ENCODE data around the gene KCTD14. TPM values are rescaled to one million over a fixed set of nuclear protein-coding genes. Genes with fewer than 3 reads are reported as not detected.
"Not testable (repeated sequence)": the region's sequence is repeated elsewhere in the genome, so short reads cannot be mapped to it uniquely, and the experiment has no call there.

The KCTD14 gene
- total and polyA plus RNA-seq, 2 of the 4 experiments (the other 2 are of a cell fraction) = 0.90 to 0.97 TPM

GRCh38 chr11:77990981-77991380, 32.1 kb downstream of the KCTD14 start:
- H3K9me1 ChIP-seq (ENCODE audit: insufficient read depth, low read length) = peaks cover 4% of the 10 kb centered on the region; the same call in 1 of the 2 replicates
- no TSS peak for BruUV-seq (replicated peaks)
- H3K18ac ChIP-seq (ENCODE audit: low read depth, low read length) = no peak overlapping the region
- H4K20me1 ChIP-seq (ENCODE audit: insufficient read depth, low read length) = no peaks in the 10 kb centered on the region
- H3K36me3 ChIP-seq (ENCODE audit: control insufficient read depth, insufficient read depth, low read length) = peaks cover 14% of the 10 kb centered on the region
- dilution Hi-C loops (cut with HindIII; ENCODE audit: low sequenced_read_pairs, unreplicated experiment) (no loop called here), in situ Hi-C loops (cut with MboI; ENCODE audit: low sequenced_read_pairs) (loop anchor here (10.0 kb wide), 1 partner anchor 216 kb away; no protein-coding TSS in a partner anchor), intact Hi-C loops (cut with micrococcal nuclease) (no loop called here)
- H4K5ac ChIP-seq (ENCODE audit: low read depth, low read length) = no peak overlapping the region
- H3K14ac ChIP-seq (replicated peaks; ENCODE audit: low read depth, low read length) = no peak overlapping the region
- no peak overlapping the region for H3K4me3 ChIP-seq (ENCODE audit: insufficient read depth, low read depth, low read length)
- no peak overlapping the region for H2BK15ac ChIP-seq (ENCODE audit: low read depth, low read length)
- no peak overlapping the region for H3K4me2 ChIP-seq (ENCODE audit: low read depth, low read length)
- H2BK20ac ChIP-seq (ENCODE audit: low read depth, low read length) = no peak overlapping the region
- H3K9me3 ChIP-seq (ENCODE audit: control insufficient read depth, insufficient read depth, low read length) = no peaks in the 10 kb centered on the region
- TF ChIP-seq FOS (IDR thresholded peaks at IDR 0.05; ENCODE audit: low read depth, low read length) = no peak
- no peak for TF ChIP-seq SMC3 (IDR thresholded peaks at IDR 0.05; ENCODE audit: low read depth, low read length)
- TF ChIP-seq CHD1 (IDR thresholded peaks at IDR 0.05; ENCODE audit: low read depth, low read length) = no peak
- TF ChIP-seq RFX5 (IDR thresholded peaks at IDR 0.05; ENCODE audit: low read depth, low read length) = no peak
- no peak for TF ChIP-seq USF2 (IDR thresholded peaks at IDR 0.05; ENCODE audit: low read depth, low read length)
- TF ChIP-seq MAFK (IDR thresholded peaks at IDR 0.05; ENCODE audit: low read depth, low read length) = no peak
- TF ChIP-seq RCOR1 (IDR thresholded peaks at IDR 0.05; ENCODE audit: insufficient replicate concordance, low read length) = no peak
- H2AK5ac ChIP-seq (ENCODE audit: low read depth, low read length) = no peak overlapping the region
- no CpG with 5 or more reads among the region's 5 CpGs for WGBS, 2 experiments (ENCODE audit: extremely low coverage in 2 of 2, insufficient read length in 1 of 2)
- no peak overlapping the region for H3K23ac ChIP-seq (ENCODE audit: low read depth, low read length)
- H3K4ac ChIP-seq (ENCODE audit: low read depth, low read length) = no peak overlapping the region
- H3K56ac ChIP-seq (ENCODE audit: extremely low read depth, insufficient read depth, low read length) = no peak overlapping the region
- H2BK120ac ChIP-seq (ENCODE audit: low read depth, low read length) = no peak overlapping the region
- no peak overlapping the region for H4K91ac ChIP-seq (ENCODE audit: insufficient read depth, low read depth, low read length)
- peaks cover 2% of the 10 kb centered on the region; the same call in 1 of the 2 replicates for H3K4me1 ChIP-seq (ENCODE audit: control insufficient read depth, insufficient read depth, low read length)
- H3K27ac ChIP-seq (ENCODE audit: insufficient read depth, low read length) = no peak overlapping the region
- ATAC-seq (ENCODE audit: low read depth) = no peak
- ChIA-PET POLR2A (ENCODE audit: unreplicated experiment) (no interaction called here), CTCF (no interaction called here)
- H3K9ac ChIP-seq (ENCODE audit: low read depth, low read length) = no peak overlapping the region
- no peak overlapping the region for H4K8ac ChIP-seq (ENCODE audit: low read depth in 2 of 2, low read length in 2 of 2)
- peaks cover 26 to 31% of the 10 kb centered on the region in 2 experiments for H3K79me1 ChIP-seq (ENCODE audit: low read depth in 1 of 2, low read length in 2 of 2)
- no peak overlapping the region for H2BK5ac ChIP-seq (ENCODE audit: low read depth, low read length, poor library complexity, severe bottlenecking)
- no peak overlapping the region for H2AFZ ChIP-seq (replicated peaks; ENCODE audit: low read length, poor library complexity)
- no peak overlapping the region for H2AK9ac ChIP-seq (replicated peaks; ENCODE audit: low read depth, low read length, poor library complexity)
- H3K27me3 ChIP-seq (ENCODE audit: control insufficient read depth, insufficient read depth, low read length) = no peaks in the 10 kb centered on the region
- DNase-seq = no peak

- Histone ChIP-seq H3K36me3 (ENCODE audit: control insufficient read depth, insufficient read depth, low read length) (peaks cover 12% of the 10 kb centered on the region), H3K79me1 (ENCODE audit: low read depth in 1 of 2, low read length in 2 of 2) (peaks cover 23 to 27% of the 10 kb centered on the region in 2 experiments; a peak in 3 of 4 replicates)
- H3K56ac ChIP-seq (ENCODE audit: extremely low read depth, insufficient read depth, low read length); H3K18ac ChIP-seq (ENCODE audit: low read depth, low read length); H2AK9ac ChIP-seq (replicated peaks; ENCODE audit: low read depth, low read length, poor library complexity); H2BK20ac ChIP-seq (ENCODE audit: low read depth, low read length); DNase-seq; H3K23ac ChIP-seq (ENCODE audit: low read depth, low read length); H3K9me1 ChIP-seq (ENCODE audit: insufficient read depth, low read length); H3K4me3 ChIP-seq (ENCODE audit: insufficient read depth, low read depth, low read length); H2BK15ac ChIP-seq (ENCODE audit: low read depth, low read length); H3K14ac ChIP-seq (replicated peaks; ENCODE audit: low read depth, low read length); H3K4me1 ChIP-seq (ENCODE audit: control insufficient read depth, insufficient read depth, low read length); H3K27me3 ChIP-seq (ENCODE audit: control insufficient read depth, insufficient read depth, low read length); H4K20me1 ChIP-seq (ENCODE audit: insufficient read depth, low read length); H4K8ac ChIP-seq (ENCODE audit: low read depth in 2 of 2, low read length in 2 of 2); dilution Hi-C loops (cut with HindIII; ENCODE audit: low sequenced_read_pairs, unreplicated experiment); H3K9ac ChIP-seq (ENCODE audit: low read depth, low read length); POLR2A ChIA-PET (ENCODE audit: unreplicated experiment); intact Hi-C loops (cut with micrococcal nuclease); H3K27ac ChIP-seq (ENCODE audit: insufficient read depth, low read length); H2BK120ac ChIP-seq (ENCODE audit: low read depth, low read length); H4K91ac ChIP-seq (ENCODE audit: insufficient read depth, low read depth, low read length); H2BK5ac ChIP-seq (ENCODE audit: low read depth, low read length, poor library complexity, severe bottlenecking); H3K4ac ChIP-seq (ENCODE audit: low read depth, low read length); in situ Hi-C loops (cut with MboI; ENCODE audit: low sequenced_read_pairs); H4K5ac ChIP-seq (ENCODE audit: low read depth, low read length); H2AFZ ChIP-seq (replicated peaks; ENCODE audit: low read length, poor library complexity); H3K9me3 ChIP-seq (ENCODE audit: control insufficient read depth, insufficient read depth, low read length); ATAC-seq (ENCODE audit: low read depth); H2AK5ac ChIP-seq (ENCODE audit: low read depth, low read length); BruUV-seq (replicated peaks); H3K4me2 ChIP-seq (ENCODE audit: low read depth, low read length): not testable (repeated sequence)
- CTCF ChIA-PET = interaction anchor here (0.7 kb wide), 1 partner anchor 342 kb away, joined by 3 read pairs; no protein-coding TSS in a partner anchor
- 100% methylated on average over 1 of the region's 8 CpGs; no CpG with 5 or more reads in 1 of the 2 experiments for WGBS, 2 experiments (ENCODE audit: extremely low coverage in 2 of 2, insufficient read length in 1 of 2)
Observed at GRCh38 chr11:77986456-77986855, 36.6 kb downstream of the KCTD14 start.
